AG10803 (cell line): ENCODE data around the gene ABL1.

Experiments
- DNase-seq: peaks from one replicate; pipeline ENCODE4 v3.0.0; 2010; ENCODE audit warnings: low read depth
- H3K4me3 ChIP-seq: 2 replicates; pipeline ENCODE4 v1.5.1; 2011; ENCODE audit warnings: mild to moderate bottlenecking, low read length, control low read depth
- TF ChIP-seq, protein P1 (sequence below): conservative IDR thresholded peaks from 2 replicates; pipeline ENCODE4 v1.5.1; 2011; ENCODE audit warnings: mild to moderate bottlenecking, low read length, control low read depth, inconsistent platforms

Gene ABL1

DNA sequence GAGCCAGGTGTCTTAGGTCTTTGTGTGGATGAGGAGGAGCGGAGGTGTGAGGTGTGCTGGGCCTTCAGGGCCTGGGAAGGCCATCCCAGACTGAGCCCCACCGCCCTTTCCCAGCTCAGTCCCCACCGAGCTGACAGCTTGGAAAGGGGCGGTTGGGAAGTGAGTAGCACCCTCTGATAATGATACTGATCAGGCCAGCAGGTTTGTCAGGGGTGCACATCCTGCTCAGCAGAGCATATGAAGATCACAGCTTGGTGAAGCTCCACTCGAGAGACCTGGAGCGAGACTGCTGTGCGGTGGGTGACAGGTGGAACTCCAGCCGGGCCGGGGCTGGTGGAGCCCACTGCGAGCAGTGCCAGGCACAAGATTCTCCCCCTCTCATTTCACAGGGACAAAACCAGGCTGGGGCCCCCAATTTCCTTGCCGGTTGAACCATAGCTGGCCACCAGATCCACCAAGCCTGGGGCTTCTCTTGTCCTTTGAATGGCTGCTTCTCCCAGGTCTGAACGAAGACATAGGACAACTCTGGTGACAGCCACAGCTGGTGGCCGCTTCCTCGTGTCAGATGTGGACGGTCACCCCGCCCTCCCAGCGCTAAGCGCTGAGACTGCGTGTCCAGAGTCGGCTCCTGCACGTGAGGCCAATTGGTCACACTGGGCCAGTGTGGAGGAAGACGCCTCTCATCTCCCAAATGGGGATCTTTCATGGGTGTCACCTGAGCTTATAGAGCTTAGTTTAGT, 53.3 kb downstream of the ABL1 start:
- no peak for DNase-seq
- TF ChIP-seq, protein P1, sequence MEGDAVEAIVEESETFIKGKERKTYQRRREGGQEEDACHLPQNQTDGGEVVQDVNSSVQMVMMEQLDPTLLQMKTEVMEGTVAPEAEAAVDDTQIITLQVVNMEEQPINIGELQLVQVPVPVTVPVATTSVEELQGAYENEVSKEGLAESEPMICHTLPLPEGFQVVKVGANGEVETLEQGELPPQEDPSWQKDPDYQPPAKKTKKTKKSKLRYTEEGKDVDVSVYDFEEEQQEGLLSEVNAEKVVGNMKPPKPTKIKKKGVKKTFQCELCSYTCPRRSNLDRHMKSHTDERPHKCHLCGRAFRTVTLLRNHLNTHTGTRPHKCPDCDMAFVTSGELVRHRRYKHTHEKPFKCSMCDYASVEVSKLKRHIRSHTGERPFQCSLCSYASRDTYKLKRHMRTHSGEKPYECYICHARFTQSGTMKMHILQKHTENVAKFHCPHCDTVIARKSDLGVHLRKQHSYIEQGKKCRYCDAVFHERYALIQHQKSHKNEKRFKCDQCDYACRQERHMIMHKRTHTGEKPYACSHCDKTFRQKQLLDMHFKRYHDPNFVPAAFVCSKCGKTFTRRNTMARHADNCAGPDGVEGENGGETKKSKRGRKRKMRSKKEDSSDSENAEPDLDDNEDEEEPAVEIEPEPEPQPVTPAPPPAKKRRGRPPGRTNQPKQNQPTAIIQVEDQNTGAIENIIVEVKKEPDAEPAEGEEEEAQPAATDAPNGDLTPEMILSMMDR = no peak
- no peak overlapping the region for H3K4me3 ChIP-seq

- TF ChIP-seq, protein P1 = no peak
Measured at GRCh38 chr9:130890124-130890523, 55.1 kb downstream of the ABL1 start.

GRCh38 chr9:130890870-130891687, 56.0 kb downstream of the ABL1 start:
- H3K4me3 ChIP-seq = no peak overlapping the region
- TF ChIP-seq, protein P1 = no peak
- no peak for DNase-seq

More at GRCh38 chr9:130890124-130890523, 55.1 kb downstream of the ABL1 start:
- DNase-seq = no peak
- H3K4me3 ChIP-seq = no peak overlapping the region

DNA sequence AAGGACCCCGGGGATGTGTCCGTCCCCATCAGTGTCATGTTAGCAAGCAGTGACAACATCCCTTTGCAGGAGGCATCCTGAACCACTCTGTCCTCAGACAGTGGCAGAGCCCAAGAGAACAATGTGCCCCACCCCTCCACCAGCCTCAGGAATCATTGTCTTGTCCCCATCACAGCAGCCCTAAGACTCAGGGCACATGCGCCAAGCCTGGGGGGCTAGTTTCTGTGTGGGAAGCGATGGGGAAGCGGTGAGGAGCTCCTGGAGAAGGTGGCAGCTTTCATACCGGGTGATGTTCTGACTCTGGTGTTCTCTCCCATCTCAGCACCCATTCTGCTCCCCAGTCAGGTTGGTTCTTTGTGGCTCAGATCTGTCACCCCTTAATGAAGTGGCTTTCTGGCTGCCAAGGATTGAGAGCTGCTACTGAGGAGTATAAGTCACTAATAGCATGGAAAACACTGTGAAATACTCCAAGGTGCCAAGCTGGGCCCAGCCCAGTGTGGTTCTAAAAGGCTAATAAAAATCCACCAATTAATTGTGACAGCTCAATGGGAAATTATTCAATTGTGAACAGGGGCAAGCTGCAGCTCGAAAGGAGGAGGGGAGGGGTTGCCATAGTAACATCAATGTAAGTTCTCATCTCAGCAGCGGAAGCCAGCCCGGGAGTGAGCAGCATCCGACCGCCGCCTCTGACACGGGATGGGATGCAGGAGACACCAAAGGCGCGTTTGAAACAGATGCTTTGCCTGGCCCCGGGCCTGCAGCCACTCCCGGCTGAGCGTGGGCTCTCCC, 56.8 kb downstream of the ABL1 start:
- H3K4me3 ChIP-seq = no peak overlapping the region
- TF ChIP-seq, protein P1 = no peak
- DNase-seq = no peak

DNA sequence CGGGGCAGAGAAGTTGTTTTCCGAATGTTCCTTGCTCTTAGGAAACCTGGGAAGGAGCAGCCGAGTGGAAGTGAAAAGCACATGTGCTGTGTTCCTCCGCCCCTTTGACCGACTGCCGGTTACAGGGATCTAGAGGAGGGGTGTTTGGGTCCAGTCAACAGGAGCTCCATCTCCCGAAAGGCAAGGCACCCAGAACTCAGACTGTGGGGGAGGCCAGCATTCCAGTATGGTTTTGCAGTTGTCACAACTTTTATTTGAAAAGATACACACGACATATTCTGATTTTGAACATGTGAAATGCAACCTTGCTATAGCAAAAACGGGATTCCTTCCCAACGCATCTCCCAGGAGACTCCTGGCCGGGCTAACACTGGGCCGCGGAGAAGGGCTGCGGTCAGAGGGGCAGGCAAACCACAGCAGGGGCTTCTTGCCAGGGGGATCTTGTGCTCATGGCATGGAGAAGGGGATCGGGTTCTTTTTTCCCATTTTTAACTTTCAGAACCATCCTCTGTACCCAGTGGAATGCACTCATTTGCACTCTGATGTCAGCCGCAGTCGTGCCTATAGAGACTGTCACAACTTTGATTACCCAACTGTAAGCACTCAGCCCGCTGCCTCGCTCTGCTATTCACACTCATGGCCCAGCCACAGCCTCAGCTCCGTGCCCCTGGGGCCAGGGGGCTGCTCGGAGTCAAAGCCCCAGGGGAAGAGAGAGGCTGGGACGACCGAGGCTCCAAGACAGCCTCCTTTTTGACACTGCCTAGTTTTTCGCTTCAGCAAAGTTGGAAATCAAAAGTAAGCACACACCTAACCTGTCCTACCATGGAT, 57.6 kb downstream of the ABL1 start:
- H3K4me3 ChIP-seq = no peak overlapping the region
- TF ChIP-seq, protein P1 = no peak
- DNase-seq = no peak

GRCh38 chr9:130893341-130894101, 58.5 kb downstream of the ABL1 start:
- H3K4me3 ChIP-seq = no peak overlapping the region
- TF ChIP-seq, protein P1 = peak; percentile 17; the same call in 1 of the 2 replicates
- no peak for DNase-seq
